NCI-H2227 (cell line): ENCODE results near the gene COPZ2.
A peak's percentile ranks its signal among the peaks of the same experiment; 100 is the strongest.
"Not testable (repeated sequence)": the region's sequence is repeated elsewhere in the genome, so short reads cannot be mapped to it uniquely, and the experiment has no call there.

Experiments used
- DNase-seq: peaks from one replicate; lab custom pipeline; 2025; ENCODE audit not compliant: unreplicated experiment; lab: John Stamatoyannopoulos, UW

Gene COPZ2

GRCh38 chr17:48010193-48010592 lies 27.4 kb downstream of the COPZ2 start:
- no peak for DNase-seq

- no peak for DNase-seq
Measured at GRCh38 chr17:48006936-48007709, 30.5 kb downstream of the COPZ2 start.

GRCh38 chr17:48004983-48005382 lies 32.6 kb downstream of the COPZ2 start:
- peak; percentile 67 for DNase-seq

- DNase-seq, result peak; percentile 95
Measured at GRCh38 chr17:48003417-48004151, 34.0 kb downstream of the COPZ2 start.

- peak; percentile 84 for DNase-seq
Measured at GRCh38 chr17:48002916-48003416, 34.6 kb downstream of the COPZ2 start.

GRCh38 chr17:48002266-48002915 lies 35.2 kb downstream of the COPZ2 start:
- peak; percentile 63 for DNase-seq

- not testable (repeated sequence) for DNase-seq
Measured at GRCh38 chr17:48001657-48002056, 35.9 kb downstream of the COPZ2 start.

GRCh38 chr17:48001197-48001596 lies 36.4 kb downstream of the COPZ2 start:
- no peak for DNase-seq

- no peak for DNase-seq
Measured at GRCh38 chr17:47999582-47999981, 38.0 kb downstream of the COPZ2 start.

- no peak for DNase-seq
Measured at GRCh38 chr17:47998044-47998443, 39.6 kb downstream of the COPZ2 start.

- no peak for DNase-seq
Measured at GRCh38 chr17:47997586-47997985, 40.0 kb downstream of the COPZ2 start.

- DNase-seq, result no peak
Measured at GRCh38 chr17:47996201-47996600, 41.4 kb downstream of the COPZ2 start.

GRCh38 chr17:47995241-47995935 lies 42.2 kb downstream of the COPZ2 start:
- peak; percentile 66 for DNase-seq

- peak; percentile 37 for DNase-seq
Measured at GRCh38 chr17:47994724-47995123, 42.9 kb downstream of the COPZ2 start.

- no peak for DNase-seq
Measured at GRCh38 chr17:47993964-47994363, 43.6 kb downstream of the COPZ2 start.

- peak; percentile 79 for DNase-seq
Measured at GRCh38 chr17:47993031-47993564, 44.5 kb downstream of the COPZ2 start.

GRCh38 chr17:47992216-47992615 lies 45.4 kb downstream of the COPZ2 start:
- no peak for DNase-seq

- peak; percentile 82 for DNase-seq
Measured at GRCh38 chr17:47990962-47991731, 46.5 kb downstream of the COPZ2 start.

- no peak for DNase-seq
Measured at GRCh38 chr17:47989700-47990099, 47.9 kb downstream of the COPZ2 start.

GRCh38 chr17:47989159-47989558 lies 48.4 kb downstream of the COPZ2 start:
- DNase-seq, result peak; percentile 56
